Coronary artery (tissue), 2 donors: ENCODE measurements around the gene TSC22D1.

ENCODE experiments used
- DNase-seq: peaks from one replicate; pipeline ENCODE4 v3.0.0-alpha.2; 2017; ENCODE audit warnings: low spot score
- H3K27ac ChIP-seq, 2 donors: fragments of 200-600 bp; sonication (generic); one replicate each; pipeline ENCODE4 v1.5.1; 2016 to 2019
- H3K4me3 ChIP-seq: fragments of 200-600 bp; sonication (generic); 2 replicates; pipeline ENCODE4 v1.5.1; 2016; ENCODE audit warnings: mild to moderate bottlenecking, moderate library complexity
- TF ChIP-seq, protein P1 (sequence below): fragments of 200-600 bp; sonication (generic); IDR thresholded peaks from one replicate; pipeline ENCODE4 v1.5.1; 2019; ENCODE audit warnings: antibody characterized with exemption

Gene TSC22D1

DNA sequence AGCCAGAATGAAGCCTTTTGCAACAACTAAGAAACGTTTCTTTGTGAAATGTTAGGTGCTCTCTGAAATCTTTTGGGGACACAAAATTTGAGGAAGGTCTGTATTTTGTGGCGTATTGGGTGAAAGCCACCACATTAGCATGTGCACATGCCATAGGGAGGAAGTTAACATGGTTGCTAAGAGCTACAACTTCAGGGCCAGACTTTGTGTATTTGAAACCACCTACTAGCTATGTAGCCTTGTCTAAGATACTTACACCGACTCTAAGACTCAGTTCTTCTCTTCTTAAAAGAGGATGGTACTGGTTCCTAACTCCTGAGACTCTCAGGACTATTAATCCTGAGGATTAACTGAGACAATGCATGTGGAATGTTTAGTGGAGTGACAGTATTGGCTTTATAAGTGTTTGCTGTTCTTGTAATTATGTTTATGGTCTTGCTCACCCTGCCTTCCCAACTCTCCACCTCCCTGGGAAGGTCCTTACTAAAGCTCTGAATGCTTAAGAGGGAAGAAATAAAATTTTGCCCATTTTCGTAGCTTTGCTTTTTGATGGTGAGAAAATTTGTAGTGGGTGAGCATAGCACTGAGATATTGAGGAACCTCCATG is 187.0 kb downstream of the TSC22D1 start:
- no peak for DNase-seq
- TF ChIP-seq, protein P1, sequence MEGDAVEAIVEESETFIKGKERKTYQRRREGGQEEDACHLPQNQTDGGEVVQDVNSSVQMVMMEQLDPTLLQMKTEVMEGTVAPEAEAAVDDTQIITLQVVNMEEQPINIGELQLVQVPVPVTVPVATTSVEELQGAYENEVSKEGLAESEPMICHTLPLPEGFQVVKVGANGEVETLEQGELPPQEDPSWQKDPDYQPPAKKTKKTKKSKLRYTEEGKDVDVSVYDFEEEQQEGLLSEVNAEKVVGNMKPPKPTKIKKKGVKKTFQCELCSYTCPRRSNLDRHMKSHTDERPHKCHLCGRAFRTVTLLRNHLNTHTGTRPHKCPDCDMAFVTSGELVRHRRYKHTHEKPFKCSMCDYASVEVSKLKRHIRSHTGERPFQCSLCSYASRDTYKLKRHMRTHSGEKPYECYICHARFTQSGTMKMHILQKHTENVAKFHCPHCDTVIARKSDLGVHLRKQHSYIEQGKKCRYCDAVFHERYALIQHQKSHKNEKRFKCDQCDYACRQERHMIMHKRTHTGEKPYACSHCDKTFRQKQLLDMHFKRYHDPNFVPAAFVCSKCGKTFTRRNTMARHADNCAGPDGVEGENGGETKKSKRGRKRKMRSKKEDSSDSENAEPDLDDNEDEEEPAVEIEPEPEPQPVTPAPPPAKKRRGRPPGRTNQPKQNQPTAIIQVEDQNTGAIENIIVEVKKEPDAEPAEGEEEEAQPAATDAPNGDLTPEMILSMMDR = no peak
- no peak overlapping the region for H3K27ac ChIP-seq

DNA sequence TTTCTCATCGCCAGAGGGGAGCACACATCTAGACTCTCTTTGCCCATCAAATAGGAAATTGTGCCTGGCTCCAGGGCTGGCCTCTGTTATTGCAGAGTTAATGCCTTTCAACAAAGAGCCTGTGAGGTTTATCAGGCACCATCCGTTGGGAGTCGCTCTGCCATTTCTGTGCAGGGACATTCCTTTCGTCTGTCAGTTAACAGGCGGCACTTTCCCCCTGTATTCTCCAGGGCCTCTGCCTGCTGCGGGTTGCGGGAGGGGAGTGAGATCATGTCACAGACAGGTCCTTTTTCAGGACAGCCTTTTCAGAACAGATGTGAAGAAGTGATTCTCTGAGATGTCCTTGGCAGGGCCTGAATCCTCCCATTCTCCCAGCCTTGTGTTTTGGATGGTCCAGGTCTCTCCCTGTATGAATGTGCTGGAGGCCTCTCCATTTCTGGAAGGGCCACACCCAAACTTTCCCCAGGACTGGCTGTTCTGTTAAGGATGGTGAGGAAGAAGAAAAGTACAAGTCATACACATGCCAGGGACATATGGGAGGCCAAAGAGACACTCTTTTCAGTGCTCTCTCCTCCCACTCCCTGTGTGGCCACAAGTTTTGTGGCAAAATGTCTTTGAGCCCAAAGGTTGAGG is 187.6 kb downstream of the TSC22D1 start:
- TF ChIP-seq, protein P1 = no peak
- Histone ChIP-seq H3K27ac (no peak overlapping the region), H3K4me3 (no peak overlapping the region)
- no peak for DNase-seq

More for the DNA sequence above, 187.0 kb downstream of the TSC22D1 start:
- H3K4me3 ChIP-seq = no peak overlapping the region

DNA sequence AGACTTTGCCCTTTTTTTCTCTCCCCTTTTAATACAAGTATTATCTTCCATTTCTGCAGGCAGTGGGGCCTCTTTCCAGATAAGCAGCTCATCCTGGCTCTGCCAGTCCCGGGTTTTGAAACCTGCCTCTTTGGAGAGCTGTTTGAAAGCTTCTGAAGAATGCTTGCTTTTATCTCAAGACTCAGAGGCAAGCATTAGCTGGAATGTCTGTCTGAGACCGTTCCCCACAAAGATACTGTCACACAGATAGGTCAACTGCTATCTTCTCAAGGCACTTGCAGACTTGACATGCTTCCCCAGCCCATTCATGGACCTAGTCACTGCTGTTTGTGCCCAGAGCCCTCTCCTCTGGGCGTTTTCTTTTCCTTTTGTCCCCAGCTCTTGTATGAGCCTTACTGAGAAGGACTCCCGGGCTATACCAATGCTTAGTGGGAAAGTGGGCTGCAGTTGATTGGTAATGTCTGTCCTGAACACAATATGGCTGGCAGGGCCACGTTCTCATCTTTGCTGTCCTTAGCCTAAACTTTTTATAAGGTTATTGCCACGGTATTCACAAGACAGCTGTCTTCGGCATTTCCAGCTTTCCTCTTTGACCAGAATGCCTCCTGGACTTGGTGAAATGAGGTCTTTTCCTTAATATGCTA is 189.1 kb downstream of the TSC22D1 start:
- no peak overlapping the region for H3K27ac ChIP-seq
- no peak for DNase-seq
- H3K4me3 ChIP-seq = no peak overlapping the region
- TF ChIP-seq, protein P1 = no peak

DNA sequence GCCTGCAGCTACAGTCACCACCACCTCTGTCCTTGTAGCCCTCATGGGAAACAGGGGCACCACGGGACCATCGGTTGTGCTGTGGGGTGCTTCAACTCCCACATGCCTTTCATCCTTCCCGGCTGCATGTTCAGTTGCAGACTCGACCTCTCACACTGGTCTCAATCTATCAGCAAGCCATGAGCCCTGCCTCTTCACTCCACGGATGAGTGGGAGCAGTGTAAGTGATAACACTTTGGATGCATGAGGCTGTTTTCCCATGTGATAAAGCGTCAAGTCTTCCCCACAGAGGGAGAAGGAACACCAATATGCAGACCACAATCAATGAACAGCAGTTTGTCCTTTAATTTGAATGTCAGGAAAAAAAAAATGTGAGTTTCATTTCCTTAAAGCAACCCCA is 190.3 kb downstream of the TSC22D1 start:
- TF ChIP-seq, protein P1 = no peak
- no peak for DNase-seq
- H3K4me3 ChIP-seq = no peak overlapping the region
- no peak overlapping the region for H3K27ac ChIP-seq

DNA sequence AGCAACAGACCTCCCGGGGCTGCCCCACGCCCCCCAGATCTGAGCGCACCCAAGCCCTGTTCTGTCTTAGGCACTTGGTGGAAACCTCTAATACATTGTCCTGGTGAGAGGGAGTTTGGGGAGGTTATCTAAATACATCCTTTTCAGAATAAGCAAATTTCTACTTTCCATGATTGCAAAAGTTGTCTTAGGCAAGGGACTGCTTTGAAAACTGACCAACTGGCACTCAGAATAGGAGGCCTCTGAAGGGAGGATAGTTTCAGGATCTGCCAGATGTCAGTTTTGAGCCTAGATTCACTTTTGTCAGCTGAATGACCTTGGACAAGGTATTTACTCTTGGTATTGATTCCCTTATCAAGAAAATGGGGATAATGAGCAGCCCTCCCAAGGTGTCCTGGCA is 190.7 kb downstream of the TSC22D1 start:
- DNase-seq = no peak

DNA sequence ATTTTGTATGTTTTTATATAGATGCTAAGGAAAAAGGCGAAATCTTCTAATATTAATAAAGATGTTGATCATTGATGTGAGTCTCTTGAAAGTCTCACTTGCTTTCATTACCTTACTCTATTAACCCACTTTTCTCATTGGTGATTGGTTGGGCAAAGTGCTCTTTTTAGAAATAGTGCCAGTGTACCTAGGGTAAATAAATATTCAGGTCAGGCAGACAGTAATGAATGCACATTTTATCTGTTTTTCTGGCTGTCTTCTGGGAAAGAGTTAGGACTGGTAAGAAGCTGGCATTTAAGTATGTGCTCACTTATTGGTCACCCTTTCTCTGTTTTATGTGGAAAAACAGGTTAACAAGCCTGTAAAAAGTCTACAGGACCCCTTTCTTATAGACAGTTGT is 191.4 kb downstream of the TSC22D1 start:
- H3K4me3 ChIP-seq = no peak overlapping the region
- DNase-seq = no peak
- no peak overlapping the region for H3K27ac ChIP-seq
- TF ChIP-seq, protein P1 = no peak

More for the DNA sequence above, 190.7 kb downstream of the TSC22D1 start:
- TF ChIP-seq, protein P1 = no peak
- H3K4me3 ChIP-seq = no peak overlapping the region
- H3K27ac ChIP-seq = no peak overlapping the region

DNA sequence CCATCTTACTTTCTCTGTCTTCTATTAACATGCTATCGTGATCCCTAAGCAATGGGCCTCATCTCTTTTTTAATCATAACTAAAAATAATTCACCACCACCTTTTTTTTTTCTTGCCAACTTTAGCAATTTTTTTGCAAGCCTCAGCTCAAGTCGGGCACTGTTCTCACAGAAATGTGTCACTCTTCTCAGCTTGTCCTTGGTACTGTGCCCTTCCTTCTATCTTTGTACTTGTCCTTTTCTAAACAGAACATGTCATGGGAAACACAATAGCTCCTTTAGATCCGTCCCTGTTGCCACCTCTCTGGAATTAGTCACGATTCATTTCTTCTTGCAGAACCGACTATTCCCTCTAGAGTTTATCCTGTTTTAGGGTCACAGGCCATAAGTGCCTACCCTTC is 192.2 kb downstream of the TSC22D1 start:
- H3K27ac ChIP-seq = no peak overlapping the region
- TF ChIP-seq, protein P1 = no peak
- no peak for DNase-seq
- H3K4me3 ChIP-seq = no peak overlapping the region
